Measurements from ENCODE around the gene RAD54L2.
"Not testable (repeated sequence)": the region's sequence is repeated elsewhere in the genome, so short reads cannot be mapped to it uniquely, and the experiment has no call there.

Gene RAD54L2

DNA sequence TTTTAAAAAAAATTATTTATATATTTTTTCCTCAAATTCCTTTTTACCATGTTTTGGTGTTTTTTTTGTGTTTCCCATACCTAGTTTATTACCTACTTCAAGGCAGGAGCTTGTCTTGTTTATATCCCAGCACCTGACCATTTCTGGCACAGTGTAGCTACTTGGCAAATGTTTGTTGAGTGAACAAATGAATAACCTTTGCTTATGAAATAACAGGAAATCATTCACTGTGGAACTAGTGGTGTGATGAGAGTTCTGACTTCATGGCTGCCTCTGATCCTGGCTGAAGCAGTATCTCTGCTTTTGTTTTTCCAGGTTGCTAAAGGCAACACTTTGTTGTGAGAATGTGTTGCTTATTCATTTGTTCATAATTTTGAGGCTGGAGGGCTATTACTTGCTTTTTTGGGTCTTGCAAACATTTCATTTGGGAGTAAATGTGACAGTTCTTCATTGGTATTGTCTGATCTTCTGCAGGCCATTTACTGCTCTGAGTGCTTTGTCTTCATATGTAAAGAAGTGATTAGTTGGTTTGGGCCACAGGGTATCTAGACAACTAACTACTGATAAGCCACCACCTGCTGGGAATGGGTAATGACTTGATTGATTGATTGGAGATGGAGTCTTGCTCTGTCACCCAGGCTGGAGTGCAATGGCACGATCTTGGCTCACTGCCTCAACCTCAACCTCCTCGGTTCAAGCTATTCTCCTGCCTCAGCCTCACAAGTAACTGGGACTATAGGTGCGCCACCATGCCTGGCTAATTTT is 5.7 kb downstream of the RAD54L2 start:
- DNase-seq, result no peak

DNA sequence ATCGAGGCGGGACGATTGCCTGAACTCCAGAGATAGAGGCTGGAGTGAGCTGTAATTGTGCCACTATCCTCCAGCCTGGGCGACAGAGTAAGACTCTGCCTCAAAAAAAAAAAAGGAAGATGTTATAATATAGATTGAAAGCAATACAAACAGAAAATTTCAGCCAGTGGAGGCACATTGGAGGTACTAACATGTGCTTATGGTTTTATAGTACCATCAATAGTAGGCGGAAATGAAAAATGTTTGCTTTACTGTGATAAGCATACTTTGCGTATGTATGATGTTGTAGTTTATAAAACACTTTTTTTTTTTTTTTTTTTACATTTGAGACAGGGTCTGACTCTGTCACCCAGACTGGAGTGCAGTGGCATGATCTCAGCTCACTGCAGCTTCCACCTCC is 8.8 kb downstream of the RAD54L2 start:
- DNase-seq, result no peak

DNA sequence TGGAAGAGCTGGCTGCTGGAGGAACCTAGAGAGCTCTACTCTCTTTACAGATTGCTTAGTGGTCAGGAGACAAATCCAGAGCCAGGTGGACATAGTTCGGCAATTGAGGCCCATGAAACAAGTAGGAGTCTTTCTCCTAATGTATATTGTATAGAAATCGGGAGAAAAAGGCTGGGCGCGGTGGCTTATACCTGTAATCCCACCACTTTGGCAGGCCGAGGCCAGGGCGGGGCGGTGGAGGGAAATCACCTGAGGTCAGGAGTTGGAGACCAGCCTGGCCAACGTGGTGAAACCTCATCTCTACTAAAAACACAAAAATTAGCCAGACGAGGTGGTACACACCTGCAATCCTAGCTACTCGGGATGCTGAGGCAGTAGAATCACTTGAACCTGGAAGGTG is 10.8 kb downstream of the RAD54L2 start:
- DNase-seq, result no peak

DNA sequence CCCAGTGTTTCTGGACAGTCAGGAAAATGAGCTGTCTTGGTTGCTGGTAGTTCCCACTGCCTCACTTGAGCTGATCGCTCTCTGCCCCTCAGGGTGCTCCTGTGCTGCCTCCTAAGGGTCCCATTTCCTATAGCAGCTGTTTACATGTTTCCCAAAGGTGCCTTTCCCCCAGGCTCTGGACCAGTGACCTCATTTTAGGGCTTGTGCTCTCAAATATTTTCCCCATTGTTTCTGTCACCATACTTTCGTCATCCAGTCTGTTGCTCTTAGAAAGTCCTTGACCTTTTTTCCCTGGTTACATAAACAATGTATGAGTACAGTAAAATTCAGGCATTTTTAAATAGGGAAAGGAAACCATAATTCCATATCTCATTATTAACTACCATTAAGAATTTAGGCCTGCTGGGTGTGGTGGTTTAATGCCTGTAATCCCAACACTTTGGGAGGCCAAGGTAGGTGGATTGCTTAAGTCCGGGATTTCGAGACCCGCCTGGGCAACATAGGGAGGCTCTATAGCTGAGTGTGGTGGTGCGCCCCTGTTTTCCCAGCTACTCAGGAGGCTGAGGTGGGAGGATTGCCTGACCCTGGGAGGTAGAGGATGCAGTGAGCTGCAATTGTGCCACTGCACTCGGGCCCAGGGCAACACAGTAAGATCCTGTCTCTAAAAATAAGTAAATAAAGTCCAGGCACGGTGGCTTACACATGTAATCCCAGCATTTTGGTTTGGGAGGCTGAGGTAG is 11.7 kb downstream of the RAD54L2 start:
- DNase-seq, result no peak

DNA sequence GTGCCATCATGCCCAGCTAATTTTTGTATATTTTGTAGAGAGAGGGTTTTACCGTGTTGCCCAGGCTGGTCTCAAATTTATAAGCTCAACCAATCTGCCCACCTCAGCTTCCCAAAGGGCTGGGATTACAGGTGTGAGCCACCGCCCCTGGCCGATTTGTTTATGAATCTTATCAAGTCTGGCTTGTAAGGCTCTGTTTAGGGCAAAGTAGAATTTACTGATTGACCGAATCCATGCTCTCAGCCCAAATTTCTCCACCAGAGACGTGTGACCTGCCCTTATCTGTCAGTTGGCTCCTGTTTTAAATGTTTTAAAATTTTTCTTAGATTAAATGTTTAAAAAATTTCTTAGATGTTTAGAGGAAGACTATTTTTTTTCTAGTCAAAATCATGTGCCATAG is 19.5 kb downstream of the RAD54L2 start:
- no peak for DNase-seq

DNA sequence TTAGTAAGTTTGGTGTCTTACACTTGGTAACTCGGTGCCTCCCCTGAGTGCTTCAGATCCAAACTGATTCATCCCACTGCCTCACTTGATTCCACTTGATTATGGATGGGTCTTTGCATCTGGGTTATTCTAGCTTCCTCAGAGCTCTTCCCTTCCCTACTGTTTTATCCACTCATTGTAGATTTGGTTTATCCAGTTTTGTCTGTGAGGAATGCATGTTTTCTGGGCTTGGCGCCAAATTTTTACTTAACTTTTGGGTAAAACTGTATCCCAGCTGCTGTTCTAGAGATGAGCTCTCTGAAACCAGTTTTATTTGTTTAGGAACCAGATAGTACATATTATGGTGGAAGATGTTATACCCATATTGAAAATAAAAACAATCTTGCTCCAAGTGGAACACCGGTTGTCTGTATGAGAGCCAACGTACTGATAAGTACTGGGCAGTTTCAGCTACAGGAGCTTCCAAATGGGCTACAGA is 20.9 kb downstream of the RAD54L2 start:
- no peak for DNase-seq

DNA sequence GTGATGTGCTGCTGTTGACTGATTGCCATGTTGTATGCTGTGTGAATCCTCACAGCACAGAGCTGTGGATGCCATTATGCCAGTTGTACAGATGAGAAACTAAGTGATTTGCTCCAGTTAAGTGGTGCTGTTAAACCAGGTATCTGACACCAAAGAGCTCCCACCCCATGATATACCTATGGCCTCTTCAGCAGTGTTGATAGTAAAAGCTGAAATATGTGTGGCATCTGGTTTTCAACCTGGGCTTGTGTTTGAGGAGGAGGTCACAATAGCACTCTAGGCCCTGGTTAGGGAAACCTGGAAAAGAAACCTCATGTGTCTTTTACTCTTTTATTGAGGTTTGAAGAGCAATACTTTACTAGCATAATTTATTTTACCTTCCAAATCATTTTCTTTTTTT is 21.4 kb downstream of the RAD54L2 start:
- DNase-seq, result no peak

DNA sequence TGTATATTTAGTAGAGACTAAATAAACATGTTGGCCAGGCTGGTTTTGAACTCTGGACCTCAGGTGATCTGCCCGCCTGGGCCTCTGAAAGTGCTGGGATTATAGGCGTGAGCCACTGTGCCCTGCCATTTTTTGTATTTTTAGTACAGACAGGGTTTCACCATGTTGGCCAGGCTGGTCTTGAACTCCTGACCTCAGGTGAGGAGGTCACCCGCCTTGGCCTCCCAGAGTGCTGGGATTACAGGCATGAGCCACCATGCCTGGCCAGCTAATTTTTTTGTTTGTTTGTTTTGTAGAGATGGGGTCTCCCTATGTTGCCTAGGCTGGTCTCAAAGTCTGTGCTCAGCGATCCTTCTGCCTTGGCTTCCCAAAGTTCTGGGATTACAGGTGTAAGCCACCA is 23.9 kb downstream of the RAD54L2 start:
- DNase-seq, result not testable (repeated sequence)

DNA sequence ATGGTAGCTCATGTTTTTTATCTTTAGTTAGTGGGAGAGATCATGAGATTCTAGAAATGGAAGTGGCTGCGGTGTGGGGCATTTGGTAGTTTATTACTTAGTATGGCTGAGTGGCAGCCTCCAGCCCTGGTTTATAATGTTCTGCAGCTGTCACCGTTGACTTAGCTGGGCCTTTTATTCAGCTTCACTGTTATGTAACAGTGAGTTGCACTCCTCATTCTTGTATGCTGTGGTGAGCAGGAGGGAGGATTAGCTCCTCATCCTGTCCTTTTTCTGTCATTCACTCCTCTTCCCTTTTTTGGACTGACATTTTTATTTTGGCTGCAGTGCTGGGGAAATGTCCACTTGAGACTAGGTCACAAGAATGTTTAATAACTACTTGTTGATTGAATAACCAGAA is 29.5 kb downstream of the RAD54L2 start:
- no peak for DNase-seq

DNA sequence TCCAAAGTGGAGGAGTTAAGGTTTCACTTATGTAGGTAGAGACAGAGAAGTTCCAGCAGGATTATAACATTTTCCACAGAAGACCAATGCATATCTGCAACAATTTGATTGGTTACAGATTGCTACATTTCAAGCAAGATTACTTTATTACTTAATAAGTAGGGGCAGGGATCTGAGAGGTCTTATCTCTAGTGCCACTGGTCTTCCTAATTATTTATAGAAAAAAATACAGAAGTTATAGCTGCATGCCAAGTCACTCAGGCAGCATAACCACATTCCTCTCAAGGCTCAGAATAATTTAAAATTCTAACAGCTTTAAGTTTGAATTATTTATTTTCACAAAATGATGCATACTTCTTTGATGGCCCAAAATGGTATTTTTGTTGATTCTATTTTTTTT is 30.5 kb downstream of the RAD54L2 start:
- DNase-seq, result no peak

DNA sequence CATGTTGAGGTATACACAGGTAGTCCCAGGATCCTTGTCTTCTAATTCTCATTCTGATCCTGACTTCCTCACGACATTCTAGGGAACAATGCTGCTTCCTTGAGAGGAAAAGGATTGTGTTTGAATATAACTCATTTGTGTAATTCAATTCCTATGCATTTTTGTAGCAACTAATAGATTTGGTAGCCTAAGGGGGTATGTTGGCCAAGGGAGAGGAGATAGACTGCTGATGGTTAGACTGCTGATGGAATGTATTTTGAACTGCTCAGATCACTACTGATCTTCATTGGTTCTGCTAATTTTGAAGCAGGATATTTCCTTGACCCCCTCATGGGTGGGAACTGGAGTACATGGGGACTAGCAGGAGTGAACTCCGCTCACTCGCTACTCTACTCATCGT is 39.7 kb downstream of the RAD54L2 start:
- no peak for DNase-seq

DNA sequence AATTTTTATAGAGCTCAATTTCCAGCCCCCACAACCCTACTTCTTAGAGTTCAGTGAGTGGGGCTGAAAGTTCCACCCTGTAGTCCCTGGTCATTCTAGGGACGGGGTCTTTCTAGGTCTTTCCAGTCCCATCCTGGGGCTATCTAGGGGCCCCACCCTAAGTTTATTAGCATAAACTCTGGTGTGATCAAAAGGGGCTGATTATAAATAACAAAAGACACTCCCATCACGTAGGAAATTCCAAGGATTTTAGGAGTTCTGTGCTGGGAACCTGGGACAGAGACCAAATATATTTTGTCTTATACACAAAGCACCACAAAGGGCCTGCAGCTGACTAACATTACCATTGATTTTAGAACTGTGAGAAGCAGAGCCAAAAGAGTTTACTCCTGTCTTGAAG is 41.9 kb downstream of the RAD54L2 start:
- no peak for DNase-seq

DNA sequence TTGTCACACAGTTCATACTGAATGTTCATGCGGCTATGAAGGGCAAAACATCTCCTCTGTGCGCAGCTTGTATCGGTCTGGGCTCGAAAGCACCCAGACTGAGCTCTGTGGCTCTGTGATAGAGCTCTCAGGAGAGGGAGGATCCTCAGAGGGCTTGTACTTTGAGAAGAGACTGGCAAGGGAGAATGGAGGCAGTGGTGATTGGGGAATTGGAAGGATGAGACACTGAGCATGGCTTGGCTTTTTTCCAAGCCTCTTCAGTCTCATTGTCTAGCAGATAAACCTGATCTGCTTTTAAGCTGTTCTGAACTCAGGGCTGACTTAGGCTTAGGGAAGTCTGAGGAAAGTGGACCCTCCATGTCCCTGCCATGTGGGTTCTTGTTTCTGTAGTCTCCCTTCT is 43.0 kb downstream of the RAD54L2 start:
- no peak for DNase-seq

DNA sequence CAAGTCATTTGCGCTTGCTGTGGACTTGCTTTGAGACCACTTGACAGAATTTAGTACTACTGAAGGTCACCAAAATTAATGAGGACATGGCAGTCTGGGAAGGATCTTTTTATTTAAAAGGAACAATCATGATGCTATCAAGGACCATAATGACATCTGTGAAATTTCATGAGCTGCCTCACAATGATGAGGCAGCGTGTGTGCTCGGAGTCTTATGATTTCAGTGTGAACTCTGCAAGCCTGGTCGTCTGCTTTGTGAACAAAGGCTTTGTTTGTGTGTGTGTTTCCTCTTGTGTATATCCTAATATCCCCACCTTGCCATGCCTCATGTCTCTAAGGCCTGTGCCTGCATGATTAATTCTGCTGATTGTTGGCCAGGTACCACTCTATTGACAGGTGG is 46.7 kb downstream of the RAD54L2 start:
- no peak for DNase-seq

DNA sequence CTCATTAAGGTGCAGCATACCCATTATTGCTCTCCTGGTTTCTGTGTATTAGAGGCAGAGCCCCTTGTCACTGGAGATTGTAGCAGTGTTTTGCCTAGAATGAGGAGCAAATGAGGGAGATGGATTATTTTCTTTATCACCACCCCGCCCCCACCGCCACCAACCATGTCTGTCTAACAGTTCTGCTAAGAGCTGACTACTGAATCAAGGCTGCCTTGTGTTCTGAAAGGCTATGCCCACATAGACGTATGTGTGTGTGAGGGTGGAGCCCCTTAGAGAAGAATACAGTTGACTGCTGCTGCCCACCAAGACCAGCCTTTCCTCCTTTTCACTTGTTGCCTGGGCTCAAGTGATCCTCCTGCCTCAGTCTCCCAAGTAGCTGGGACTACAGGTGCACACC is 47.4 kb downstream of the RAD54L2 start:
- no peak for DNase-seq
